Right forelimb (tissue), 1 donor: ENCODE data around the gene NYNRIN.

Experiments used
- DNase-seq: peaks from one replicate; pipeline ENCODE4 v3.0.0-alpha.2; 2018

NYNRIN gene

GRCh38 chr14:24463017-24463883, 64.4 kb downstream of the NYNRIN start:
- DNase-seq: no peak

- no peak for DNase-seq
These were observed 65.3 kb downstream of the NYNRIN start for GRCh38 chr14:24463884-24464785.

GRCh38 chr14:24465368-24465767, 66.6 kb downstream of the NYNRIN start:
- DNase-seq: no peak

GRCh38 chr14:24465805-24466204, 67.0 kb downstream of the NYNRIN start:
- DNase-seq: no peak
